Lower lobe of right lung (tissue), 2 donors: ENCODE results near the gene CHRDL1. TPM values are rescaled to one million over a fixed set of nuclear protein-coding genes. Genes with fewer than 3 reads are reported as not detected.
"Not testable (repeated sequence)": the region's sequence is repeated elsewhere in the genome, so short reads cannot be mapped to it uniquely, and the experiment has no call there.

Experiments
- ATAC-seq, 2 donors: fragments of 200-7000 bp; cut with Tn5 transposase; one replicate each; pipeline ENCODE4 v1.9.1; 2020 to 2022; ENCODE audit warnings: mild to moderate bottlenecking in 2 of 2, moderate library complexity in 2 of 2
- DNase-seq: peaks from one replicate; pipeline ENCODE4 v3.0.0-alpha.2; 2020
- H3K27ac ChIP-seq: fragments of 200-600 bp; one replicate; pipeline ENCODE4 v1.8.0; 2022
- H3K27me3 ChIP-seq: fragments of 200-600 bp; one replicate; pipeline ENCODE4 v1.8.0; 2022; ENCODE audit warnings: low read depth
- H3K36me3 ChIP-seq: fragments of 200-600 bp; one replicate; pipeline ENCODE4 v1.8.0; 2022; ENCODE audit warnings: mild to moderate bottlenecking
- H3K4me1 ChIP-seq: fragments of 200-600 bp; one replicate; pipeline ENCODE4 v1.8.0; 2022
- H3K4me3 ChIP-seq: fragments of 200-600 bp; one replicate; pipeline ENCODE4 v1.8.0; 2022; ENCODE audit warnings: mild to moderate bottlenecking
- H3K9me3 ChIP-seq: fragments of 200-600 bp; one replicate; pipeline ENCODE4 v1.8.0; 2022
- intact Hi-C: fragments of 100-400 bp; cut with DNase I; formaldehyde crosslinking; loops from one replicate; pipeline ENCODE4 v1.11.0; 2022
- total RNA-seq: library from RNA; stranded (reverse); fragmentation: NEBNext Ultra II Directional; extraction: Animal tissue kit (Norgen Biotek cat#: 25700); gene quantifications from one replicate; pipeline ENCODE4 v1.2.1, GENCODE V29; 2021
- TF ChIP-seq, protein P1 (sequence below): fragments of 200-600 bp; IDR thresholded peaks from one replicate; pipeline ENCODE4 v1.8.0; 2022; ENCODE audit warnings: antibody characterized with exemption, mild to moderate bottlenecking
- donor health status: DM: no; HTN: yes; CAD: no; lungs with severe emphysema.

The CHRDL1 gene
- total RNA-seq, 1 donor from 2014 or later: 60.6 TPM

DNA sequence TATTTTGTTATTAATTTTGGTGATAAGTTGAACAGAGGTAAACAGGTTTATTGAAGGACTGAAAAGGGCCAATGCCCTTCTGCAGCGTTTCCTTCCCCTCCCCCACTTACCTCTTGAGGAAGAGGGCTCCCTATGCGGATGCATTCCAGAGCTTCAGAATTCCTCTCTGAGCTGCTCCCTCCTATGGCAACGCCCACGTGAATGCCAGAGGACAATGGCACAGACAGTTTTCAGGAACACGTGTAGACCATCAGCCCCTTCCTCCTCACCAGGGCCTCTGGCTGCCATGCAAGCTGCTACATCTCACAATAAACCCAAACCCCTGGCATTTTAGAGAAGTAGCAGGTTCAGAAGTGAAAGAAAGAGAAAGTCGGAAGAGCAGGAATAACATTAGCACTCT lies 127.9 kb downstream of the CHRDL1 start:
- no peaks in the 10 kb centered on the region for H3K36me3 ChIP-seq
- DNase-seq (no peak), ATAC-seq (no peak)
- H3K4me1 ChIP-seq: no peaks in the 10 kb centered on the region
- H3K4me3 ChIP-seq: no peak overlapping the region
- H3K27me3 ChIP-seq: no peaks in the 10 kb centered on the region
- H3K27ac ChIP-seq: no peak overlapping the region
- TF ChIP-seq, protein P1, sequence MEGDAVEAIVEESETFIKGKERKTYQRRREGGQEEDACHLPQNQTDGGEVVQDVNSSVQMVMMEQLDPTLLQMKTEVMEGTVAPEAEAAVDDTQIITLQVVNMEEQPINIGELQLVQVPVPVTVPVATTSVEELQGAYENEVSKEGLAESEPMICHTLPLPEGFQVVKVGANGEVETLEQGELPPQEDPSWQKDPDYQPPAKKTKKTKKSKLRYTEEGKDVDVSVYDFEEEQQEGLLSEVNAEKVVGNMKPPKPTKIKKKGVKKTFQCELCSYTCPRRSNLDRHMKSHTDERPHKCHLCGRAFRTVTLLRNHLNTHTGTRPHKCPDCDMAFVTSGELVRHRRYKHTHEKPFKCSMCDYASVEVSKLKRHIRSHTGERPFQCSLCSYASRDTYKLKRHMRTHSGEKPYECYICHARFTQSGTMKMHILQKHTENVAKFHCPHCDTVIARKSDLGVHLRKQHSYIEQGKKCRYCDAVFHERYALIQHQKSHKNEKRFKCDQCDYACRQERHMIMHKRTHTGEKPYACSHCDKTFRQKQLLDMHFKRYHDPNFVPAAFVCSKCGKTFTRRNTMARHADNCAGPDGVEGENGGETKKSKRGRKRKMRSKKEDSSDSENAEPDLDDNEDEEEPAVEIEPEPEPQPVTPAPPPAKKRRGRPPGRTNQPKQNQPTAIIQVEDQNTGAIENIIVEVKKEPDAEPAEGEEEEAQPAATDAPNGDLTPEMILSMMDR: no peak
- H3K9me3 ChIP-seq: no peaks in the 10 kb centered on the region
- intact Hi-C loops: no loop called here

DNA sequence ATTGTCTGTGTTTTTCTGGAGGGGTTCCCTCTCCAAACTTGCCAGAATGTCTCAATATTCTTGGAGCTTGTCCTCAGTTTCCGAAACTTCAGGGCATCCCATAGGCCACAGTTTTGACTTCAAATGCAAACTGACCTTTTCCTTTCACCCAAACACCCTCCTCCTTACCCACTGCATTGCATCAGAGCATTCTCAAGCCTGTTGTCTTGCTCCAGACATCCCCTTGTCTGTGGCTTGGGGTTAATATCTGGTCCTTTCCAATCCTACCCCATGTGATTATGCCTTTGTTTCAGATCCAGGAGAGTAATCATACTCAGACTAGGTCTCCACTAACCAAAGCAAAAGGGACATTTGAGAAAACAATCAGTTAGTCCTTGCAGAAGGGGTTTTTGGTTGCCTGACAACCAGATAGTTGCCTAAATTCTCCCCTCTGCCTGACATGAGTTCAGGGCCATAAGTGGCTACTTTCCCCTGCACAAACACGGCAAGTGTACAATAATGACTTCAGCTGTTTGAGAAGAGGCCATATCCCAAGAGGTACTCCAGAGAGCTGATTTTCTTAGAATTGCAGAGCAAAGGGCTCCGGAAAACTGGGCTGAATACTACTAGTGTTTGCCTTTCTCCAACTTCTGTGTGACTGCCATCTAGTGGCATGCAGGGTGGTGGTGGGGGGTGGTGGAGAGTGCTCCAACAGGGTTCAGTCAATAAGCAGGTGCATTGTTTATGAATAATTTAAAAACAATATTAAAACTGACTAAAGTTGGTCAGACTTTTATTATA lies 130.2 kb downstream of the CHRDL1 start:
- H3K27me3 ChIP-seq: no peaks in the 10 kb centered on the region
- ATAC-seq (peak; percentile 90 to 94), DNase-seq (peak; percentile 44)
- H3K4me1 ChIP-seq: no peaks in the 10 kb centered on the region
- TF ChIP-seq, protein P1: peak; percentile 38
- H3K4me3 ChIP-seq: no peak overlapping the region
- intact Hi-C loops: no loop called here
- H3K9me3 ChIP-seq: no peaks in the 10 kb centered on the region
- no peak overlapping the region for H3K27ac ChIP-seq
- no peaks in the 10 kb centered on the region for H3K36me3 ChIP-seq

DNA sequence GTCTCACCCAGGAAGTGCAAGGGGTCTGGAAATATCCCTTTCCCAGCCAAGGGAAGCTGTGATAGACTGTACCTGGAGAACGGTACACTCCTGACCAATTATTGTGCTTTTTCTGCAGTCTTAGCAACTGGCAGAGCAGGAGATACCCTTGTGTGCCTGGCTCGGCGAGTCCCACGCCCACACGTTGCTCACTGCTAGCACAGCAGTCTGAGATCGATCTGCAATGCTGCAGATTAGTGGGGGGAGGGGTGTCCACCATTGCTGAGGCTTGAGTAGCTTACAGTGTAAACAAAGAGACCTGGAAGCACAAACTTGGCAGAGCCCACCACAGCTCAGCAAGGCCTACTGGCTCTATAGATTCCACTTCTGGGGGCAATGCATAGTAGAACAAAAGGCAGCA lies 138.5 kb downstream of the CHRDL1 start:
- Histone ChIP-seq H3K4me1 (no peaks in the 10 kb centered on the region), H3K4me3 (no peak overlapping the region), H3K27me3 (no peaks in the 10 kb centered on the region), H3K27ac (no peak overlapping the region), H3K36me3 (no peaks in the 10 kb centered on the region), H3K9me3 (no peaks in the 10 kb centered on the region)
- TF ChIP-seq, protein P1: no peak
- intact Hi-C loops: no loop called here
- ATAC-seq (no peak), DNase-seq (no peak)

DNA sequence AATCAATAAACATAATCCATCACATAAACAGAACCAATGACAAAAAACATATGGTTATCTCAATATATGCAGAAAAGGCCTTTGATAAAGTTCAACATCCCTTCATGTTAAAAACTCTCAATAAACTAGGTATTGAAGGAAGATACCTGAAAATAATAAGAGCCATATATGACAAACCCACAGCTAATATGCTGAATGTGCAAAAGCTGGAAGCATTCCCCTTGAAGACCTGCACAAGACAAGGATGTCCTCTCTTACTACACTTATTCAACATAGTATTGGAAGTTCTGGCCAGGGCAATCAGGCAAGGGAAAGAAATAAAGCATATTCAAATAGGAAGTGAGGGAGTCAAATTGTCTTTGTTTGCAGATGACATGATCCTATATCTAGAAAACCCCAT lies 141.3 kb downstream of the CHRDL1 start:
- H3K36me3 ChIP-seq, intact Hi-C loops, DNase-seq, H3K4me3 ChIP-seq, H3K27me3 ChIP-seq, H3K4me1 ChIP-seq, ATAC-seq, H3K9me3 ChIP-seq, H3K27ac ChIP-seq: not testable (repeated sequence)

DNA sequence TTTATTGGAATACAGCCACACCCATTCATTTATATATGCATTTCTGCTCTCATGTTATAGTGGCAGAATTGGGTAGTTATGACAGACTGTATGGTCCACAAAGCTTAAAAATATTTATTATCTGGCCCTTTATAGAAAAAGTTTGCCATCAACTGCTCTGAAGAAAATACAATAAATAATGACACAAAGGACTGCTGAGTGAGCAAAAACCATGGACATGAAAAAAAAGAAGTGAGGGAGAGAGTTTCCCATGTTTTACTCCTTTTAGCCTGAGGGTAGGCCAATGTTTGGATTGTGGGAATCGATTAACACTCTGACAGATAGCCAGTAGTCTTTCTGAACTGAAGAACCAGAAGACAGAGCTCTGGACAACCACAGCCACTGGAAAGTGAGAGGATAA lies 149.2 kb downstream of the CHRDL1 start:
- H3K27ac ChIP-seq: no peak overlapping the region
- H3K4me1 ChIP-seq: no peaks in the 10 kb centered on the region
- H3K9me3 ChIP-seq: no peaks in the 10 kb centered on the region
- no peaks in the 10 kb centered on the region for H3K27me3 ChIP-seq
- no peak for ATAC-seq
- TF ChIP-seq, protein P1: no peak
- H3K4me3 ChIP-seq: no peak overlapping the region
- DNase-seq: no peak
- no peaks in the 10 kb centered on the region for H3K36me3 ChIP-seq
- intact Hi-C loops: no loop called here
